ENCODE measurements around the gene RNF4.

Gene RNF4

DNA sequence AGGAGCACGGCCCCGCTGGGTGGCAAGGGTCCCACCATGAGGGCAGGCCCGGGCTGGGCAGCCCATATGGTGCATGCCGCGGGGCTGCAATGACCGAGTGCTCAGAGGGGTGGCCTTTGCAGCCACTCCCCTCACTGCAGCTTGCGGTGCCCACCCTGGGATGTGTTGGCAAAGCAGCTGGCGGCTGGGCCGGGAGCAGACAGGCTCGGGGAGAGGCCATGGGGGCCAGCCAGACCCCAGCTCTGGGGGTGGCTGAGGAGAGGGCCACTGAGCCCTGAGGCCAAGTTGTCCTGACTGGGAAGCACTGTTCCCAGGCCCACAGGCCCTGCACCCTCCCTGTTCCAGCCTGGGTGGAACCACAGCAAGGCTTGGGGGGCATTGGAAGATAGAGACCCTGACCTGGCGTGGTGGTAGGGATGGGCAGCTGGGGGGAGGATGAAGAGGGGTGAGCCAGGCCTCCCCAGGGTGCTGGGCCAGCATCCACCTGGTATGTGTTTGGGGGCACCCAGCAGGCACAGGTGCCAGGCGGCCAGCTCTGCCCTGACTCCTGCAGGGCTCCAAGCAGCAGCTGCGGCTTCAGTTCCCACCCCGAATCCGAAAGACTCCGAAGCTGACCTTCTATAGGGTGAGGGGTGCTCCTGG is 18.4 kb upstream of the RNF4 start:
- Histone ChIP-seq H3K4me3 (ENCODE audit: low read length) (no peak overlapping the region), H3K27ac (ENCODE audit: low read length) (no peak overlapping the region), H3K9ac (ENCODE audit: low read depth, low read length) (no peak overlapping the region)

DNA sequence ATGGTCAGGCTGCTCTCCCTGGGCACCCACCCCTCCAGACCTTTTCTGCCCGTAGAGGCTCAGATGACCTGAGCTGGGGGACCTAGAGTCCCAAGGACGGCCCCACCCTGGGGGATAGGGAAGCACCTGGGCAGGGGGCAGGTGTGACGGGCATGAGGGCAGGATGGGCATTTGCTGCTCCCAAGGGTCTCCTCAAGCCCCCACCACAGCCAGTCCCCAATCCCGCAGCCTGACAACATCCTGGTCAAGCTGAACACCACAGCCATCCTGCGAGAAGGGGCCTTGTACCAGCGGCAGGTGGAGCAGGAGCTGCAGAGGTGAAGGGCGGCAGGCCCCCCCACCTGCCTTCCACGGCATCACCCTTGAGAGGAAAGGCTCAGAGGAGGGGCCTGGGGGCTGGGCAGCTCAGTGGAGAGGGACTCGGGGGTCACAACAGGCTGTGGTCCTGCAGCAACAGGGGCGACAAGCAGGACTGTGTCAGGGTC is 17.8 kb upstream of the RNF4 start:
- H3K27ac ChIP-seq (ENCODE audit: low read length) = no peak overlapping the region
- no peaks in the 10 kb centered on the region for H3K9me3 ChIP-seq (ENCODE audit: insufficient read depth, low read depth, low read length)
- no peaks in the 10 kb centered on the region for H3K36me3 ChIP-seq (ENCODE audit: insufficient read depth, low read depth, low read length)
- no peaks in the 10 kb centered on the region for H3K27me3 ChIP-seq (ENCODE audit: insufficient read depth, low read length)
- H3K4me3 ChIP-seq (ENCODE audit: low read length) = no peak overlapping the region
- no peaks in the 10 kb centered on the region for H3K4me1 ChIP-seq (ENCODE audit: insufficient read depth, low read length)
- no peak overlapping the region for H3K9ac ChIP-seq (ENCODE audit: low read depth, low read length)

More for the DNA sequence above, 18.4 kb upstream of the RNF4 start:
- H3K27me3 ChIP-seq (ENCODE audit: insufficient read depth, low read length) = no peaks in the 10 kb centered on the region
- H3K9me3 ChIP-seq (ENCODE audit: insufficient read depth, low read depth, low read length) = no peaks in the 10 kb centered on the region
- H3K4me1 ChIP-seq (ENCODE audit: insufficient read depth, low read length) = no peaks in the 10 kb centered on the region
- H3K36me3 ChIP-seq (ENCODE audit: insufficient read depth, low read depth, low read length) = no peaks in the 10 kb centered on the region

DNA sequence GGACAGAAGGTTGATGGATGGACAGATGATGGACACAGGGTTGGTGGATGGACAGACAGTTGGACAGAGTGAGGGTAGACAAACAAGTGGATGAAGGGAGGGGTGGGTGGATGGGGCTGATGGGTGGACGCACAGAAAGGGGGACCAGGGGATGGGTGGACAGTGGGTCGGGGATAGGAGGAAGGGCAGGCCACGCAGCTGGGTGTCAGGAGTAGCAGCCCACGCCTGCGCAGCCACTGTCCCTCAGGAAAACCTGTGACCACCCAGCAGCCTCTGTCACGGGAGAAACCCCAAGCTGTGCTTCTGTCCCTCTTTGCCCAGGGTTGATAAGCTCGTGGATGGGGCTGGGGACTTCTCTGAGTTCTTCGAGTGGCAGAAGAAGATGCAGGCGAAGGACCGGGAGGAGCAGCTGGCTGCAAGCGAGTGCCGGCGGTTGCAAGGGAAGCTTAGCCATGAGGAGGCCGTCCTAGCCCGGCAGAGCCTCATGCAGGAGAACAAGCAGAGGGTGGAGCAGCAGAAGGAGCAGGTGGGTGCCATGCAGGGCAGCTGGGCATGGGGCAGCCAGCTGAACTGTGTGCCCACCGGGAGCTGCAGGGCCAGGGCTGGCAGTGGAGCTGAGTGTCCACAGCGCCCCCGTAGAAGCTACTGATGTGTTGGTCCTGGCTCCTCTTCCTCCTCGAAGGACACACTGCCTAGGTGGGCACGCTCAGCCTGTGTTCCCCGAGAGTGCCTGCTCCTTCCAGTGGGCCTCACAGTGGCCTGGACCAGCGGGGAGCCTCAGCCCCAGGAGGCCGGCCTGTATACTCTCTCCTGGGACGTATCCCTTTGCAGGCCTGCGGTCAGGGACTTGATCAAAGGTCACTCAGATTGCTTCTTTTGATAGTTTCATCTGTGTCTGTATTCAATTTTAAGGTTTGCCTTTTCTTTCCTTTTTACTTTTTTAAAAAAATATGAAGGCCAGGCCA is 16.8 kb upstream of the RNF4 start:
- Histone ChIP-seq H3K4me3 (ENCODE audit: low read length) (no peak overlapping the region), H3K9ac (ENCODE audit: low read depth, low read length) (no peak overlapping the region), H3K4me1 (ENCODE audit: insufficient read depth, low read length) (no peaks in the 10 kb centered on the region), H3K36me3 (ENCODE audit: insufficient read depth, low read depth, low read length) (no peaks in the 10 kb centered on the region), H3K27me3 (ENCODE audit: insufficient read depth, low read length) (no peaks in the 10 kb centered on the region), H3K27ac (ENCODE audit: low read length) (no peak overlapping the region), H3K9me3 (ENCODE audit: insufficient read depth, low read depth, low read length) (no peaks in the 10 kb centered on the region)

DNA sequence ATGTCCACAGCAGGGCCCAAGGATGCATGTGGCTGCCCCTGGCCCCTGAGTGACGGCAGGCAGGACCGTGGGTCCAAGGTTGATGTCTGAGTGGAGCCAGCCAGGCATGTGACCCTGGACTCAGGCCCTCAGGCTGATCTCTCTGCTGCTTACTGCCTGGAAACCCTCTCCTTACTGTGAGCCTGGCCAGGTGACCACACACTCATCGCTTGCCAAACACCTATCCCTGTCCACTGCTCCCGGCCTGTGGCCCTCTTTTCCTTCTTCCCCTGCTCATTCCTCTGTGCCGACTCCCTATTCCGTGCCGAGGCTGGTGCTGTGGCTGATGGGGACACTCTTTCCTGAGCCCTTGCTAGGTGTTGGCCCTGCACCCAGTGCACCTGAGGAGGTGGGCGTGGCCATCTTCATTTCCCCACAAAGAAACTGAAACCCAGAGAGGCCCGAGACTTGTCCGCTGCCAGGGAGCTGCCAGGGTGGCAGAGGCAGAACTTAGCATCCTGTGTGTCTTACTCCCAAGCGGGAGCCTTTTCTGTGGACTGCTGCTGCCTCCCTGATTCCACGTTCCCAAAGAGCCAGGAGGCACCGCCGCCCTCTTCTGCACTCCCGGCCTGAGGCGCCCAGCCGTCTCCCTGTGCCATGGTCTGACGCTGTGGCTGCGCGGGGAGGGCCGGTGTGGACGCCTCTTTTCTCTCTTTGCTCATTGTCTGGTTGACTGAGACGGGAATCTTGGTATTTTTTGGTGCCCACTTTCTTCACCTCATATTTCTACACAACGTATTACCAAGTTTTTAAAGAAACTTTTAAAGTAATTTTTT is 11.2 kb upstream of the RNF4 start:
- Histone ChIP-seq H3K36me3 (ENCODE audit: insufficient read depth, low read depth, low read length) (no peaks in the 10 kb centered on the region), H3K9me3 (ENCODE audit: insufficient read depth, low read depth, low read length) (no peaks in the 10 kb centered on the region), H3K27me3 (ENCODE audit: insufficient read depth, low read length) (peaks cover 14% of the 10 kb centered on the region), H3K4me1 (ENCODE audit: insufficient read depth, low read length) (no peaks in the 10 kb centered on the region; the same call in 1 of the 2 replicates), H3K27ac (ENCODE audit: low read length) (no peak overlapping the region), H3K4me3 (ENCODE audit: low read length) (no peak overlapping the region), H3K9ac (ENCODE audit: low read depth, low read length) (no peak overlapping the region)

DNA sequence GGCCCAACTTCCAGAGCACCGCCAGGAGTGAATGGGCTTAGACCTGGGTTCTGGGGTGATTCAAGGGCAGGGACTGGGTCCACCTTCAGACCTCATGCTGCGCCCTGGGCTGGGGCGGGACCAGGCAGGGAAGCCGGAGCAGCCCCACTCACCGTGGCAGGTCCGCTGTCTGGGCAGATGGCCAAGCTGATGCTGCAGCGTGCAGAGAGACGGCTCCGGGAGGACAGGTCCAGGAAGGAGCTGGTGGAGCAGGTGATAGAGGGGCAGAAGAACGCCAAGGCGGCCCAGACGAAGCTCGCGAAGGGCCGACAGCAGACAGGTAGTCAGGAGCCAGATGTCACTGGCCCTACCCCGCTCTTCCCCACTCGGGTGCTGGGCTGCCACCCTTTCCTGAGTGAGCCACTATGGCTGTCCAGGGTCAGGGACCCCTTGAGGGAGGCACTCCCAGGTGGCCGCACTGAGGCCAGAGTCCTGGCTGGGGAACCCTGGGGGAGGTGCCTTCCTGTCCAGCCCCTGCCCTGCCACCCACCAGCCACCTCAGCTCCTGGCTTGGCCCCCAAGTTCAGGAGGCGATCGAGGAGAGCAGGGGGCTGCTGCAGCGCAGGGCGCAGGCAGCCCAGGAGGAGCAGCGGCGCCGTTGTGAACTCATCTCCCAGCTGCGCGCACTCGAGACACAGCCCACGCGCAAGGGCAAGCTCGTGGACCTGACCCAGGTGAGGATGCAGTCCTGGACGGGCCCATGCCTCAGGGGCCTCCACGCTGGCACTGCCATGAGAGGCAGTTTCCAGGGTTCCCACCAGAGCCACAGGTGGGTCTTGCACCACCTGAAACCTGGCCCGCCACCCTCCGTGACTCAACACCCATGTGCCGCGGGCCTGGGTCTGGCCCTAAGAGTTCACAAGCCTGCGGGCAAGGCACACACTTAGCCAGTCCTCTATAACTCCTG is 10.1 kb upstream of the RNF4 start:
- H3K9ac ChIP-seq (ENCODE audit: low read depth, low read length) = no peak overlapping the region

DNA sequence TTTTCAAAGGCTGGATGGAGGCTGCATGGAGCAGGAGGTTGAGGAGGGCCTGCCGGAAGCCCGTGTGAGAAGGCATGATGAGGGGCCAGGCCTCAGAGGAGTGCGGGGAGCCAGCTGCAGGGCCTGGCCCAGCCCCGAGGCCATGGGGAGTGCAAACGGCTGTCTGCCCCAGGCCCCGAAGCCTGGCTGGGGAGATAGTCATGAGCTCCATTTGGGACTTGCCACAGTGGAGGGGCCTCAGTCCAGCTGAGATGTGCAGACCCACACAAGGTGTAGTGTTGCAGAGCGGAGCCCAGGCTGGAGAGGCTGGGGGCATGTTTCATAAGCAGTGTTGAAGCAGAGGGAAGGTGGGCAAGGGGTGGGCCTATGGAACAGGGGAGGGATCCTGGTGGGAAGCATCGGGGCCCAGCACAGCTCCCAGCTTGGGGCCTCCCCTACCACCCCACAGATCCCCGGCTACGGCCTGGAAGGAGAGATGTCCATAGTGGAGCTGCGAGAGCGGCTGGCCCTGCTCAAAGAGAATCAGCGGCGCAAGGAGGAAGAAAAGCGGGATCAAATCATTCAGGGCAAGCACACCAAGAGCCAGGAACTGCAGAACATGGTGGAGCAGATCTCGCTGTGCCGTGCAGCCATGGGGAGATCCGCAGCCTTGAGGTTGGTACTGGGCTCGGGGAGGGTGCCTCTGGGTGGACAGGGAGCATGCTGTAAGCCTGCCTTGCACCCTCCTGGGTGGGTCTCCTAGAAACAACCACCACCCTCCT is 9.1 kb upstream of the RNF4 start:
- H3K27ac ChIP-seq (ENCODE audit: low read length) = no peak overlapping the region
- H3K4me1 ChIP-seq (ENCODE audit: insufficient read depth, low read length) = no peaks in the 10 kb centered on the region; the same call in 1 of the 2 replicates
- no peak overlapping the region for H3K4me3 ChIP-seq (ENCODE audit: low read length)
- H3K9me3 ChIP-seq (ENCODE audit: insufficient read depth, low read depth, low read length) = no peaks in the 10 kb centered on the region
- H3K36me3 ChIP-seq (ENCODE audit: insufficient read depth, low read depth, low read length) = no peaks in the 10 kb centered on the region
- H3K27me3 ChIP-seq (ENCODE audit: insufficient read depth, low read length) = peaks cover 29% of the 10 kb centered on the region
- H3K9ac ChIP-seq (ENCODE audit: low read depth, low read length) = no peak overlapping the region

More for the DNA sequence above, 10.1 kb upstream of the RNF4 start:
- Histone ChIP-seq H3K4me3 (ENCODE audit: low read length) (no peak overlapping the region), H3K36me3 (ENCODE audit: insufficient read depth, low read depth, low read length) (no peaks in the 10 kb centered on the region), H3K4me1 (ENCODE audit: insufficient read depth, low read length) (no peaks in the 10 kb centered on the region; the same call in 1 of the 2 replicates), H3K9me3 (ENCODE audit: insufficient read depth, low read depth, low read length) (no peaks in the 10 kb centered on the region), H3K27ac (ENCODE audit: low read length) (no peak overlapping the region), H3K27me3 (ENCODE audit: insufficient read depth, low read length) (peaks cover 25% of the 10 kb centered on the region)

DNA sequence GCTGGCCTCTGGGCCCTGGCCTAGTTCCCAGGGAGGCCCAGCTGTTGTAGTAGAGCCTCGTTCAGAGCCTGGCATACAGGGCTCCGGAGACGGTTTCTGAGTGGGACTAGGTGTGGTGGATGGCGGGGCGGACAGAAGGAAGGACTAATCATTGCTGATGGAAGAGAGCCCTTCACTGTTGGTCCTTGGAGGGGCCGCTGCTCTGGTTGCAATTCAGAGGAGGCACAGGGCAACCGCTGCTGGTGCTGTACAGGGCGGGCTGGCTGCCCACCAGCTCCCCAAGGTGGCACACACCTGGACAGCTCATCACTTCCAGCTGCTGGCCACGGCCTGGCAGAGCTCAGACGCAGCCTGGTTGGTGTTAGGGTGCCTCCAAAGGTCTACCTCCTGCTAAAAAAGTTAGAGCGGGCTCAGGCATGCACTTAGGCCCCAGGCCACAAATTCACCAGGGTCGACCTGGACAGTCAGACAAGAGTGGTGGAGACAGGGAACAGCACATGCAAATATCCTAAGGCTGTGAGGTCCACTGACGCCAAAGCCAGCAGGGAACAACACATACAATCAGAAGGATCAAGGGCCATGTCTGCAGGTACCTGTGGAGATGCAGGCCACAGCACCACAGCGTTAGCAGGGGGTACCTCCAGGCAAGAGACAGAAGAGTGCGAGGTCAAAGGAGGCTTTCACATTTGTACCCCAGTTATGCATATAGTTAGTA is 7.5 kb upstream of the RNF4 start:
- Histone ChIP-seq H3K27me3 (ENCODE audit: insufficient read depth, low read length) (peaks cover 29% of the 10 kb centered on the region), H3K9ac (ENCODE audit: low read depth, low read length) (no peak overlapping the region), H3K9me3 (ENCODE audit: insufficient read depth, low read depth, low read length) (no peaks in the 10 kb centered on the region), H3K27ac (ENCODE audit: low read length) (no peak overlapping the region), H3K4me3 (ENCODE audit: low read length) (no peak overlapping the region), H3K36me3 (ENCODE audit: insufficient read depth, low read depth, low read length) (no peaks in the 10 kb centered on the region), H3K4me1 (ENCODE audit: insufficient read depth, low read length) (no peaks in the 10 kb centered on the region; the same call in 1 of the 2 replicates)

DNA sequence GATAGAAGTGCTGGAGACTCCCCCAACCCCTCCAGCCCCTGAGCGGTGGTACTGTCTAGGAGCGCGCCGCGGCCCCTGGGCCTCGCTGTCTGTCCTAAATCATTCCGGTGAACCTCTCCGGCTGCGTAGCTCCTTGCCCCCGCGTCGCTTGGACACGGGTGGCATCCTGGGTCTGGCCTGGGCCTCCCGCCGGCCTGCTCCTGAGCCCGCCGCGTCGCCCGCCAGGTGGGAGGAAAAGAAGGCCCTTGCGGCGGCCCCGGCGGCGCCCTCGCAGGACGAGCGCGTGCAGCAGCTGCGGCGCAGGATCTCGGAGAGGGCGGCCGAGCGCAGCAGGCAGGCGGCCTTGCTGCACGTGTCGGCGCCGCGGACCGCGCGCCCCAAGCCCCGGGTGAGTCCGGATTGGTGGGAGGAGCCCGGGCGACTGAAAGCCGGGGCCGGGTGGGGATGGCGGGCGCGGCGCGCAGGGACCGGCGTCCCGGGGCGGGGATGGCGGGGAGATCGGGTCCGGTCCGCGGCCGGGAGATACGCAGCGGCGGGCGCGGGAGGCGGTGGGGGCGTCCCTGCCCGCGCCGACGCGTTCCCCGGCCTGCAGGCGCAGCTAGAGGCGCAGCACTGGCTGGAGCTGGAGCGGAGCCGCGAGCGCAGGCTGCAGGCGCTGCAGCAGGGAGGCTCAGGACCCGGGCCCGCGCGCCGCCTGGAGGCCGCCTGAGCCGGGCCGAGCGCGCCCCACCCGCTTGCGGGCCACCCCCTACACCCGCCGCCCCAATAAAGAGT is 6.5 kb upstream of the RNF4 start:
- Histone ChIP-seq H3K4me1 (ENCODE audit: insufficient read depth, low read length) (no peaks in the 10 kb centered on the region; the same call in 1 of the 2 replicates), H3K9me3 (ENCODE audit: insufficient read depth, low read depth, low read length) (no peaks in the 10 kb centered on the region), H3K36me3 (ENCODE audit: insufficient read depth, low read depth, low read length) (no peaks in the 10 kb centered on the region), H3K27ac (ENCODE audit: low read length) (no peak overlapping the region), H3K27me3 (ENCODE audit: insufficient read depth, low read length) (peaks cover 29% of the 10 kb centered on the region), H3K9ac (ENCODE audit: low read depth, low read length) (peak overlapping the region; percentile 58; the same call in 1 of the 2 replicates), H3K4me3 (ENCODE audit: low read length) (peak overlapping the region; percentile 55; the same call in 1 of the 2 replicates)

DNA sequence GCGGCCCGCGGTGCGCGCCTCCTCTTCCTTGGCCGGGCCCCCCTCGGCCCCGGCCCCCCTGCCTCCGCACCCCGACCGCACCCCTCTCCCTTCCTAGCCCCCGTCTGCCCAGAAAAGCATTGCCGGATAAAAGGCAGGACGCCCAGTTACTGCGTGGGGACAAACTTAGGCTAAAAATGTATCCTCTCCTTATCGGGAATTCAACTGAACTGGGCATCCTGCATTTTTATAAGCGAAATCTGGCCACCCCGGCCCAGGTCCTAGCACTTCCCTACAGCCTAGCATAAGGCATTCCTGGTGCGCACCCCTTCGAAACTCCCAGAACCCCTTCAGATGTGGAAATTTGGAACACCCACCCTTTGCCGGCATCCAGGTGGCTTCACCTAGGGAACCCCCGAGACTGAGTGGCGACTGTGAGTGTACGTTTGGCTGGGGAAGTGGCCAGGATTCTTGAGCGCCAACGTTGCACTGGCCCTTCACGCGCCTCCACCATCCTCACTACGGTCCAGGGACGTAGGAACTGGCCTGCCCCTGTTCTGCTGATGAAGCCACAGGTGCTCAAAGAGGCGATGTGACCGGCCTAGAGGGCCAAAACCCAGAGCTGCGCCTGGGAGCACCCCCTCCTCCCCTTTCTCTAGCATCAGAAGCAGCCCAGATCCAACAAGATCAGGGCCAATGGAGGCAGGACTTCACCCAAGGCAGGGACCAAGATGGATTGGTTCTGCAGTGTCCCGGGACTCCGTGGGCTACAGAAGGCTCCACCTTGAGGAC is 5.7 kb upstream of the RNF4 start:
- Histone ChIP-seq H3K27ac (ENCODE audit: low read length) (no peak overlapping the region), H3K4me3 (ENCODE audit: low read length) (peak overlapping the region; percentile 55; the same call in 1 of the 2 replicates), H3K9me3 (ENCODE audit: insufficient read depth, low read depth, low read length) (no peaks in the 10 kb centered on the region), H3K4me1 (ENCODE audit: insufficient read depth, low read length) (no peaks in the 10 kb centered on the region; the same call in 1 of the 2 replicates), H3K9ac (ENCODE audit: low read depth, low read length) (no peak overlapping the region), H3K27me3 (ENCODE audit: insufficient read depth, low read length) (peaks cover 29% of the 10 kb centered on the region), H3K36me3 (ENCODE audit: insufficient read depth, low read depth, low read length) (no peaks in the 10 kb centered on the region)

Measured in iPS-20b (cell line).